RWPE1 (cell line): ENCODE results near the gene CHCHD3.
A peak's percentile ranks its signal among the peaks of the same experiment; 100 is the strongest.
"Not testable (repeated sequence)": the region's sequence is repeated elsewhere in the genome, so short reads cannot be mapped to it uniquely, and the experiment has no call there.

ENCODE experiments used
- CTCF ChIA-PET: fragments of 350-600 bp; sonication (Branson Sonifier 250); formaldehyde crosslinking; extraction: SDS; loops from one replicate; lab custom pipeline; 2021; lab: Yijun Ruan, JAX
- POLR2A ChIA-PET: fragments of 400-600 bp; formaldehyde crosslinking; extraction: SDS; loops from one replicate; lab custom pipeline; 2020; ENCODE audit warnings: antibody characterized with exemption; ENCODE audit not compliant: low non-redundant PET; lab: Yijun Ruan, JAX
- DNase-seq: peaks from one replicate; pipeline ENCODE4 v3.0.0; 2012; ENCODE audit warnings: low spot score
- H3K27ac ChIP-seq: fragments of 450-650 bp; 2 replicates; pipeline ENCODE4 v1.5.1; 2017
- CTCF ChIP-seq: fragments of 450-650 bp; conservative IDR thresholded peaks from 2 replicates; pipeline ENCODE4 v1.5.1; 2017; ENCODE audit warnings: low read depth, mild to moderate bottlenecking

CHCHD3 gene

GRCh38 chr7:132935608-132936007 is 146.3 kb downstream of the CHCHD3 start:
- DNase-seq: no peak
- H3K27ac ChIP-seq: no peak overlapping the region
- no peak for TF ChIP-seq CTCF
- ChIA-PET CTCF (no interaction called here), POLR2A (no interaction called here)

- POLR2A ChIA-PET: no interaction called here
Measured at GRCh38 chr7:132934017-132934416, 147.9 kb downstream of the CHCHD3 start.

GRCh38 chr7:132933072-132933458 is 148.8 kb downstream of the CHCHD3 start:
- no peak for TF ChIP-seq CTCF
- ChIA-PET CTCF (interaction anchor here (0.7 kb wide), 1 partner anchor 9 kb away, joined by 3 read pairs; no protein-coding TSS in a partner anchor), POLR2A (no interaction called here)
- H3K27ac ChIP-seq: no peak overlapping the region
- peak; percentile 3 for DNase-seq

More at GRCh38 chr7:132934017-132934416, 147.9 kb downstream of the CHCHD3 start:
- H3K27ac ChIP-seq: no peak overlapping the region
- no peak for TF ChIP-seq CTCF
- no peak for DNase-seq
- CTCF ChIA-PET: no interaction called here

GRCh38 chr7:132932296-132933071 is 149.4 kb downstream of the CHCHD3 start:
- no peak for DNase-seq
- no peak overlapping the region for H3K27ac ChIP-seq
- POLR2A ChIA-PET: no interaction called here
- no peak for TF ChIP-seq CTCF
- CTCF ChIA-PET: interaction anchor here (0.7 kb wide), 1 partner anchor 9 kb away, joined by 3 read pairs; no protein-coding TSS in a partner anchor

GRCh38 chr7:132930881-132931280 is 151.0 kb downstream of the CHCHD3 start:
- ChIA-PET CTCF (no interaction called here), POLR2A (no interaction called here)
- no peak overlapping the region for H3K27ac ChIP-seq
- no peak for DNase-seq
- TF ChIP-seq CTCF: no peak

GRCh38 chr7:132929944-132930343 is 151.9 kb downstream of the CHCHD3 start:
- CTCF ChIA-PET, H3K27ac ChIP-seq, DNase-seq, POLR2A ChIA-PET: not testable (repeated sequence)

- DNase-seq: no peak
- TF ChIP-seq CTCF: no peak
- ChIA-PET CTCF (no interaction called here), POLR2A (no interaction called here)
- H3K27ac ChIP-seq: no peak overlapping the region
Measured at GRCh38 chr7:132919771-132920170, 162.1 kb downstream of the CHCHD3 start.
